Testis (tissue), 2 donors: ENCODE measurements around the gene SCFD2.

Experiments used
- POLR2A ChIP-seq: fragments of 450-650 bp; IDR thresholded peaks from one replicate; pipeline ENCODE4 v1.6.1; 2017; ENCODE audit warnings: antibody characterized with exemption, mild to moderate bottlenecking, moderate library complexity
- TF ChIP-seq, protein P1 (sequence below), 3 experiments: fragments of 450-650 bp in 2 of 3; fragments of 200-600 bp in 1 of 3; sonication (generic) in 1 of 3; IDR thresholded peaks; one replicate each; pipeline ENCODE4 v1.5.1; 2016 to 2019; ENCODE audit warnings: antibody characterized with exemption in 3 of 3, mild to moderate bottlenecking in 2 of 3, moderate library complexity in 1 of 3

GRCh38 chr4:52877036-52877435 lies 488.8 kb downstream of the SCFD2 start:
- TF ChIP-seq, protein P1, sequence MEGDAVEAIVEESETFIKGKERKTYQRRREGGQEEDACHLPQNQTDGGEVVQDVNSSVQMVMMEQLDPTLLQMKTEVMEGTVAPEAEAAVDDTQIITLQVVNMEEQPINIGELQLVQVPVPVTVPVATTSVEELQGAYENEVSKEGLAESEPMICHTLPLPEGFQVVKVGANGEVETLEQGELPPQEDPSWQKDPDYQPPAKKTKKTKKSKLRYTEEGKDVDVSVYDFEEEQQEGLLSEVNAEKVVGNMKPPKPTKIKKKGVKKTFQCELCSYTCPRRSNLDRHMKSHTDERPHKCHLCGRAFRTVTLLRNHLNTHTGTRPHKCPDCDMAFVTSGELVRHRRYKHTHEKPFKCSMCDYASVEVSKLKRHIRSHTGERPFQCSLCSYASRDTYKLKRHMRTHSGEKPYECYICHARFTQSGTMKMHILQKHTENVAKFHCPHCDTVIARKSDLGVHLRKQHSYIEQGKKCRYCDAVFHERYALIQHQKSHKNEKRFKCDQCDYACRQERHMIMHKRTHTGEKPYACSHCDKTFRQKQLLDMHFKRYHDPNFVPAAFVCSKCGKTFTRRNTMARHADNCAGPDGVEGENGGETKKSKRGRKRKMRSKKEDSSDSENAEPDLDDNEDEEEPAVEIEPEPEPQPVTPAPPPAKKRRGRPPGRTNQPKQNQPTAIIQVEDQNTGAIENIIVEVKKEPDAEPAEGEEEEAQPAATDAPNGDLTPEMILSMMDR (IDR thresholded peaks at IDR 0.05): no peak
- no peak for TF ChIP-seq POLR2A
